ENCODE data around the gene TUBAL3. TPM values are rescaled to one million over a fixed set of nuclear protein-coding genes. Genes with fewer than 3 reads are reported as not detected.

TUBAL3 gene
- polyA plus RNA-seq, 1 donor (not counting 4 experiments of a cell fraction or from before 2014, with no cell fraction given), result 2.6 TPM

- FAIRE-seq (no peak), DNase-seq (ENCODE audit: low read depth, low spot score) (no peak)
- Histone ChIP-seq H3K79me2 (ENCODE audit: control insufficient read depth, insufficient read depth, low read length) (no peaks in the 10 kb centered on the region), H4K20me1 (ENCODE audit: control insufficient read depth, extremely low read depth, insufficient read depth, low read length) (no peaks in the 10 kb centered on the region), H3K9me3 (ENCODE audit: control insufficient read depth, low read depth, low read length) (no peaks in the 10 kb centered on the region), H3K27me3 (ENCODE audit: control insufficient read depth, extremely low read depth, insufficient read depth, low read length) (peaks cover 15% of the 10 kb centered on the region), H3K4me1 (ENCODE audit: control insufficient read depth, extremely low read depth, insufficient read depth, low read length) (no peaks in the 10 kb centered on the region), H3K9me1 (ENCODE audit: control insufficient read depth, extremely low read depth, insufficient read depth, low read length) (no peaks in the 10 kb centered on the region), H3K4me2 (ENCODE audit: control insufficient read depth, extremely low read depth, insufficient read depth, low read depth, low read length) (no peak overlapping the region), H2AFZ (ENCODE audit: control insufficient read depth, low read length) (no peak overlapping the region), H3K9ac (ENCODE audit: control insufficient read depth, extremely low read depth, insufficient read depth, low read length) (no peak overlapping the region), H3K4me3 (ENCODE audit: control insufficient read depth in 2 of 3, extremely low read depth in 1 of 3, insufficient read depth in 2 of 3, low read depth in 1 of 3, low read length in 3 of 3) (no peak overlapping the region), H3K27ac (ENCODE audit: control insufficient read depth, insufficient read depth, low read length) (no peak overlapping the region), H3K36me3 (ENCODE audit: control insufficient read depth in 2 of 2, extremely low read depth in 1 of 2, insufficient read depth in 2 of 2, low read length in 2 of 2) (no peaks in the 10 kb centered on the region)
- dilution Hi-C loops (cut with MboI; ENCODE audit: extremely low pct_ligation_motif_present, low sequenced_read_pairs), result no loop called here
- TF ChIP-seq EZH2 (IDR thresholded peaks at IDR 0.05; ENCODE audit: low read length) (no peak), CTCF (optimal IDR thresholded peaks at IDR 0.05 in 1 of 3, IDR thresholded peaks at IDR 0.05 in 1 of 3, conservative IDR thresholded peaks at IDR 0.05 in 1 of 3; ENCODE audit: extremely low read depth in 1 of 3, insufficient read depth in 2 of 3, low read length in 3 of 3) (no peak)
Measured at GRCh38 chr10:5369362-5370158, 35.1 kb downstream of the TUBAL3 start.

- dilution Hi-C loops (cut with MboI; ENCODE audit: extremely low pct_ligation_motif_present, low sequenced_read_pairs), result no loop called here
- no peak overlapping the region for H2AFZ ChIP-seq (ENCODE audit: control insufficient read depth, low read length)
- H3K9me3 ChIP-seq (ENCODE audit: control insufficient read depth, low read depth, low read length), result no peaks in the 10 kb centered on the region
- no peaks in the 10 kb centered on the region for H3K79me2 ChIP-seq (ENCODE audit: control insufficient read depth, insufficient read depth, low read length)
- H3K27me3 ChIP-seq (ENCODE audit: control insufficient read depth, extremely low read depth, insufficient read depth, low read length), result peaks cover 23% of the 10 kb centered on the region
- H3K4me2 ChIP-seq (ENCODE audit: control insufficient read depth, extremely low read depth, insufficient read depth, low read depth, low read length), result no peak overlapping the region
- DNase-seq (ENCODE audit: low read depth, low spot score), result no peak
- H3K36me3 ChIP-seq (ENCODE audit: control insufficient read depth in 2 of 2, extremely low read depth in 1 of 2, insufficient read depth in 2 of 2, low read length in 2 of 2), result no peaks in the 10 kb centered on the region
- H3K9ac ChIP-seq (ENCODE audit: control insufficient read depth, extremely low read depth, insufficient read depth, low read length), result no peak overlapping the region
- no peaks in the 10 kb centered on the region for H3K9me1 ChIP-seq (ENCODE audit: control insufficient read depth, extremely low read depth, insufficient read depth, low read length)
- TF ChIP-seq EZH2 (IDR thresholded peaks at IDR 0.05; ENCODE audit: low read length) (no peak), CTCF (optimal IDR thresholded peaks at IDR 0.05 in 1 of 3, IDR thresholded peaks at IDR 0.05 in 1 of 3, conservative IDR thresholded peaks at IDR 0.05 in 1 of 3; ENCODE audit: extremely low read depth in 1 of 3, insufficient read depth in 2 of 3, low read length in 3 of 3) (no peak)
- H3K4me1 ChIP-seq (ENCODE audit: control insufficient read depth, extremely low read depth, insufficient read depth, low read length), result no peaks in the 10 kb centered on the region
- no peak for FAIRE-seq
- no peak overlapping the region for H3K27ac ChIP-seq (ENCODE audit: control insufficient read depth, insufficient read depth, low read length)
- no peaks in the 10 kb centered on the region for H4K20me1 ChIP-seq (ENCODE audit: control insufficient read depth, extremely low read depth, insufficient read depth, low read length)
- H3K4me3 ChIP-seq (ENCODE audit: control insufficient read depth in 2 of 3, extremely low read depth in 1 of 3, insufficient read depth in 2 of 3, low read depth in 1 of 3, low read length in 3 of 3), result no peak overlapping the region
Measured at GRCh38 chr10:5365928-5366327, 38.7 kb downstream of the TUBAL3 start.
